ENCODE measurements around the gene DNAH6. TPM values are rescaled to one million over a fixed set of nuclear protein-coding genes. Genes with fewer than 3 reads are reported as not detected.
"Not testable (repeated sequence)": the region's sequence is repeated elsewhere in the genome, so short reads cannot be mapped to it uniquely, and the experiment has no call there.

DNAH6 gene
- 1 to 10 TPM; 1.1 to 1.3 TPM for total RNA-seq

- POLR2A ChIA-PET: no interaction called here
- CTCF ChIA-PET: interaction anchor here (1.3 to 1.8 kb wide), 3 partner anchors 10 to 410 kb away, joined by 3 to 5 read pairs (median 4); no protein-coding TSS in a partner anchor
- Mint-ChIP-seq H3K9me3 (ENCODE audit: low read depth) (peaks cover 3% of the 10 kb centered on the region), H3K4me3 (peak within 1 kb of the TSS; percentile 72), H3K4me1 (peaks cover 11% of the 10 kb centered on the region), H3K36me3 (ENCODE audit: low read depth) (peaks cover 2% of the 10 kb centered on the region), H3K27me3 (no peaks in the 10 kb centered on the region), H3K27ac (peak within 1 kb of the TSS; percentile 30)
- DNase-seq: peak; percentile 93
- intact Hi-C loops (cut with DNase I, micrococcal nuclease): loop anchor here (1.0 to 5.0 kb wide), 5 partner anchors 18 to 409 kb away; partner anchors contain the start of genes TRABD2A (in 2 of the 2) and SUCLG1 (in 1 of the 2)
- ATAC-seq: peak; percentile 100
Observed at GRCh38 chr2:84516234-84516986, at the start of gene DNAH6. DNAH6 (plus strand) TSS chr2:84516498; CDS start chr2:84517827, 1,329 bp downstream.

GRCh38 chr2:84467389-84467788, 48.9 kb upstream of the DNAH6 start:
- H3K4me3 Mint-ChIP-seq: no peak overlapping the region
- H3K27me3 Mint-ChIP-seq: no peaks in the 10 kb centered on the region
- H3K36me3 Mint-ChIP-seq (ENCODE audit: low read depth): peaks cover 8% of the 10 kb centered on the region
- H3K9me3 Mint-ChIP-seq (ENCODE audit: low read depth): peaks cover 12% of the 10 kb centered on the region
- ChIA-PET CTCF (no interaction called here), POLR2A (no interaction called here)
- no peaks in the 10 kb centered on the region for H3K4me1 Mint-ChIP-seq
- ATAC-seq (no peak), DNase-seq (no peak)
- no peak overlapping the region for H3K27ac Mint-ChIP-seq
- intact Hi-C loops (cut with DNase I, micrococcal nuclease): no loop called here

GRCh38 chr2:84472423-84472822, 43.9 kb upstream of the DNAH6 start:
- CTCF ChIA-PET: interaction anchor here (0.6 kb wide), 1 partner anchor 25 kb away, joined by 3 read pairs; no protein-coding TSS in a partner anchor
- ATAC-seq; H3K4me1 Mint-ChIP-seq; H3K27me3 Mint-ChIP-seq; intact Hi-C loops (cut with DNase I, micrococcal nuclease); POLR2A ChIA-PET; H3K27ac Mint-ChIP-seq; DNase-seq; H3K4me3 Mint-ChIP-seq: not testable (repeated sequence)
- peaks cover 21% of the 10 kb centered on the region for H3K36me3 Mint-ChIP-seq (ENCODE audit: low read depth)
- H3K9me3 Mint-ChIP-seq (ENCODE audit: low read depth): peaks cover 15% of the 10 kb centered on the region

GRCh38 chr2:84472856-84473565, 43.3 kb upstream of the DNAH6 start:
- H3K4me3 Mint-ChIP-seq: no peak overlapping the region
- POLR2A ChIA-PET: no interaction called here
- DNase-seq (no peak), ATAC-seq (no peak)
- intact Hi-C loops (cut with DNase I, micrococcal nuclease): no loop called here
- CTCF ChIA-PET: interaction anchor here (0.6 kb wide), 1 partner anchor 24 kb away, joined by 3 read pairs; no protein-coding TSS in a partner anchor
- H3K4me1 Mint-ChIP-seq: no peaks in the 10 kb centered on the region
- H3K36me3 Mint-ChIP-seq (ENCODE audit: low read depth): peaks cover 25% of the 10 kb centered on the region
- peaks cover 17% of the 10 kb centered on the region for H3K9me3 Mint-ChIP-seq (ENCODE audit: low read depth)
- H3K27ac Mint-ChIP-seq: no peak overlapping the region
- no peaks in the 10 kb centered on the region for H3K27me3 Mint-ChIP-seq

- no peak for ATAC-seq
- ChIA-PET POLR2A (no interaction called here), CTCF (no interaction called here)
- peaks cover 17% of the 10 kb centered on the region for H3K9me3 Mint-ChIP-seq (ENCODE audit: low read depth)
- H3K27ac Mint-ChIP-seq: no peak overlapping the region
- intact Hi-C loops (cut with DNase I, micrococcal nuclease): no loop called here
- DNase-seq: no peak
- no peak overlapping the region for H3K4me3 Mint-ChIP-seq
- no peaks in the 10 kb centered on the region for H3K27me3 Mint-ChIP-seq
- H3K4me1 Mint-ChIP-seq: no peaks in the 10 kb centered on the region
- H3K36me3 Mint-ChIP-seq (ENCODE audit: low read depth): peaks cover 25% of the 10 kb centered on the region
Observed at GRCh38 chr2:84474176-84474575, 42.1 kb upstream of the DNAH6 start.

GRCh38 chr2:84477886-84478285, 38.4 kb upstream of the DNAH6 start:
- no peaks in the 10 kb centered on the region for H3K27me3 Mint-ChIP-seq
- intact Hi-C loops (cut with DNase I, micrococcal nuclease): no loop called here
- no peak overlapping the region for H3K4me3 Mint-ChIP-seq
- peaks cover 17% of the 10 kb centered on the region for H3K4me1 Mint-ChIP-seq
- H3K36me3 Mint-ChIP-seq (ENCODE audit: low read depth): peaks cover 17% of the 10 kb centered on the region
- DNase-seq (no peak), ATAC-seq (no peak)
- ChIA-PET POLR2A (no interaction called here), CTCF (interaction anchor here (0.6 to 0.7 kb wide), 2 partner anchors 43 to 441 kb away, joined by 3 read pairs; no protein-coding TSS in a partner anchor)
- H3K27ac Mint-ChIP-seq: no peak overlapping the region
- peaks cover 13% of the 10 kb centered on the region for H3K9me3 Mint-ChIP-seq (ENCODE audit: low read depth)

- POLR2A ChIA-PET: no interaction called here
- ATAC-seq (no peak), DNase-seq (no peak)
- Mint-ChIP-seq H3K4me1 (peaks cover 17% of the 10 kb centered on the region), H3K9me3 (ENCODE audit: low read depth) (peaks cover 13% of the 10 kb centered on the region), H3K27me3 (no peaks in the 10 kb centered on the region), H3K36me3 (ENCODE audit: low read depth) (peaks cover 17% of the 10 kb centered on the region), H3K27ac (no peak overlapping the region), H3K4me3 (no peak overlapping the region)
- intact Hi-C loops (cut with DNase I, micrococcal nuclease): no loop called here
- CTCF ChIA-PET: interaction anchor here (0.6 to 0.7 kb wide), 2 partner anchors 68 to 447 kb away, joined by 3 read pairs; no protein-coding TSS in a partner anchor
Observed at GRCh38 chr2:84478867-84479266, 37.4 kb upstream of the DNAH6 start.

- intact Hi-C loops (cut with DNase I, micrococcal nuclease): no loop called here
- peak overlapping the region; percentile 5 for H3K27ac Mint-ChIP-seq
- peaks cover 17% of the 10 kb centered on the region for H3K4me1 Mint-ChIP-seq
- POLR2A ChIA-PET: no interaction called here
- no peaks in the 10 kb centered on the region for H3K27me3 Mint-ChIP-seq
- ATAC-seq (peak; percentile 97), DNase-seq (peak; percentile 45)
- CTCF ChIA-PET: interaction anchor here (1.2 kb wide), 1 partner anchor 23 kb away, joined by 3 read pairs; the partner anchor contains the start of gene SUCLG1
- no peak overlapping the region for H3K4me3 Mint-ChIP-seq
- H3K9me3 Mint-ChIP-seq (ENCODE audit: low read depth): peaks cover 7% of the 10 kb centered on the region
- peaks cover 11% of the 10 kb centered on the region for H3K36me3 Mint-ChIP-seq (ENCODE audit: low read depth)
Observed at GRCh38 chr2:84481702-84482101, 34.6 kb upstream of the DNAH6 start.

- CTCF ChIA-PET: interaction anchor here (1.2 kb wide), 1 partner anchor 24 kb away, joined by 3 read pairs; the partner anchor contains the start of gene SUCLG1
- H3K36me3 Mint-ChIP-seq (ENCODE audit: low read depth): peaks cover 2% of the 10 kb centered on the region
- POLR2A ChIA-PET: no interaction called here
Observed at GRCh38 chr2:84482603-84483002, 33.7 kb upstream of the DNAH6 start.

GRCh38 chr2:84483320-84483719, 33.0 kb upstream of the DNAH6 start:
- H3K27me3 Mint-ChIP-seq: no peaks in the 10 kb centered on the region
- DNase-seq: no peak
- H3K4me3 Mint-ChIP-seq: no peak overlapping the region
- ChIA-PET CTCF (interaction anchor here (1.1 kb wide), 1 partner anchor 10 kb away, joined by 3 read pairs; no protein-coding TSS in a partner anchor), POLR2A (no interaction called here)
- no peaks in the 10 kb centered on the region for H3K36me3 Mint-ChIP-seq (ENCODE audit: low read depth)
- no peak for ATAC-seq
- intact Hi-C loops (cut with DNase I, micrococcal nuclease): no loop called here
- H3K9me3 Mint-ChIP-seq (ENCODE audit: low read depth): no peaks in the 10 kb centered on the region
- peaks cover 17% of the 10 kb centered on the region for H3K4me1 Mint-ChIP-seq
- no peak overlapping the region for H3K27ac Mint-ChIP-seq

More at GRCh38 chr2:84482603-84483002, 33.7 kb upstream of the DNAH6 start:
- intact Hi-C loops (cut with DNase I, micrococcal nuclease): no loop called here
- ATAC-seq: no peak
- Mint-ChIP-seq H3K9me3 (ENCODE audit: low read depth) (peaks cover 1% of the 10 kb centered on the region), H3K4me1 (peaks cover 17% of the 10 kb centered on the region), H3K4me3 (no peak overlapping the region), H3K27ac (no peak overlapping the region), H3K27me3 (no peaks in the 10 kb centered on the region)
- no peak for DNase-seq

- no peak for DNase-seq
- no peak for ATAC-seq
- no peaks in the 10 kb centered on the region for H3K9me3 Mint-ChIP-seq (ENCODE audit: low read depth)
- no peaks in the 10 kb centered on the region for H3K36me3 Mint-ChIP-seq (ENCODE audit: low read depth)
- no peak overlapping the region for H3K4me3 Mint-ChIP-seq
- CTCF ChIA-PET: interaction anchor here (1.3 kb wide), 1 partner anchor 11 kb away, joined by 4 read pairs; no protein-coding TSS in a partner anchor
- intact Hi-C loops (cut with DNase I, micrococcal nuclease): no loop called here
- H3K27ac Mint-ChIP-seq: no peak overlapping the region
- peaks cover 12% of the 10 kb centered on the region for H3K4me1 Mint-ChIP-seq
- POLR2A ChIA-PET: no interaction called here
- no peaks in the 10 kb centered on the region for H3K27me3 Mint-ChIP-seq
Observed at GRCh38 chr2:84486441-84487115, 29.7 kb upstream of the DNAH6 start.
